Pancreas (tissue), 10 donors: ENCODE data around the gene ADNP. TPM values are rescaled to one million over a fixed set of nuclear protein-coding genes. Genes with fewer than 3 reads are reported as not detected.

Experiments used
- ATAC-seq, 4 donors: fragments of 200-7000 bp; cut with Tn5 transposase; one replicate each; pipeline versions ENCODE4 v1.8.0 to v1.9.1; 2020; ENCODE audit warnings: mild to moderate bottlenecking in 4 of 4, moderate library complexity in 4 of 4
- DNase-seq, 6 donors: peaks; one replicate each; pipeline ENCODE4 v3.0.0-alpha.2; 2020
- FAIRE-seq: peaks from 2 replicates; lab custom pipeline; 2012; peaks lifted over from hg19 to GRCh38; lab: Jason Lieb, UNC
- H3K27ac ChIP-seq, 4 donors: fragments of 200-600 bp; sonication (generic); 1 replicate in 3 of 4; 2 replicates in 1 of 4; pipeline versions ENCODE4 v1.5.0 to v1.8.0; 2020
- H3K27me3 ChIP-seq, 4 donors: fragments of 200-600 bp; one replicate each; pipeline ENCODE4 v1.8.0; 2021
- H3K36me3 ChIP-seq, 3 donors: fragments of 200-600 bp; sonication (generic) in 1 of 3; one replicate each; pipeline versions ENCODE4 v1.5.0 to v1.8.0; 2020 to 2021
- H3K4me1 ChIP-seq, 3 donors: fragments of 200-600 bp; one replicate each; pipeline ENCODE4 v1.8.0; 2021
- H3K4me3 ChIP-seq, 4 donors: fragments of 200-600 bp; sonication (generic) in 2 of 4; one replicate each; pipeline versions ENCODE4 v1.5.0 to v1.8.0; 2020 to 2021
- H3K9me3 ChIP-seq, 4 donors: fragments of 200-600 bp; one replicate each; pipeline ENCODE4 v1.8.0; 2021
- CTCF ChIP-seq, 4 donors: fragments of 200-600 bp; sonication (generic) in 3 of 4; IDR thresholded peaks; one replicate each; pipeline versions ENCODE4 v1.5.0 to v1.8.0; 2021; ENCODE audit warnings: antibody characterized with exemption in 4 of 4
- WGBS, 2 donors: extraction: QIAGEN DNeasy Blood & Tissue Kit; methylation state at CpG; one replicate each; pipeline ENCODE4 v1.1.7; 2013; 5-methylcytosine and 5-hydroxymethylcytosine counted together
- intact Hi-C, 3 donors: fragments of 100-400 bp; cut with DNase I; formaldehyde crosslinking; loops; one replicate each; pipeline versions ENCODE4 v1.11.1 to v1.14.2; 2022
- polyA plus RNA-seq, 2 donors: library from polyadenylated mRNA; stranded (reverse); fragments of 200-250 nt; gene quantifications; one replicate each; pipeline ENCODE4 v1.2.3, GENCODE V29; 2013
- total RNA-seq, 6 donors: library from RNA; stranded (reverse); fragmentation: NEBNext Ultra II Directional in 4 of 6; extraction: Animal tissue kit (Norgen Biotek cat#: 25700) in 4 of 6; gene quantifications; one replicate each; pipeline versions ENCODE4 v1.2.1 to v1.2.4, GENCODE V29; 2021 to 2023
- donor health status: healthy with polysubstance abuse.
- donor health status: DM: no; HTN: no; CAD: no; lungs with moderate emphysema.
- donor health status: DM: no; HTN: no; CAD: no.
- donor health status: control.
- donor health status: control.
- donor health status: Bipolar disorder and iron deficiency.
- donor health status: DM: yes; HTN: yes; CAD: no.
- donor health status: DM: no; HTN: no; CAD: no.
- donor health status: DM: no; HTN: no; CAD: no.
- donor health status: DM: yes; HTN: yes; CAD: no.

Gene ADNP
- total and polyA plus RNA-seq, 8 donors = 17.8 to 33.8 (median 20.5) TPM

GRCh38 chr20:50848846-50849673, 82.2 kb downstream of the ADNP start:
- FAIRE-seq (no peak), DNase-seq (peak; percentile 34 to 83 (median 66)), ATAC-seq (peak; percentile 84 to 91 (median 90))
- Histone ChIP-seq H3K9me3 (no peaks in the 10 kb centered on the region), H3K36me3 (no peaks in the 10 kb centered on the region), H3K27ac (peak overlapping the region; percentile 66 to 76 (median 68)), H3K4me1 (peaks cover 6 to 16% (median 13%) of the 10 kb centered on the region in 3 donors), H3K27me3 (no peaks in the 10 kb centered on the region), H3K4me3 (peak overlapping the region in 1 of 4 donors; percentile 25)
- 34 to 35% methylated on average over 18 of the region's 18 CpGs for WGBS, 2 donors
- TF ChIP-seq CTCF (IDR thresholded peaks at IDR 0.05) = no peak
- intact Hi-C loops = no loop called here

GRCh38 chr20:50848341-50848808, 82.9 kb downstream of the ADNP start:
- ATAC-seq (peak; percentile 57 to 74 (median 65)), FAIRE-seq (no peak), DNase-seq (peak in 4 of 6 donors; percentile 22 to 67 (median 52))
- WGBS, 2 donors = 23 to 37% methylated on average over 8 of the region's 8 CpGs
- Histone ChIP-seq H3K4me3 (peak overlapping the region in 1 of 4 donors; percentile 25), H3K9me3 (no peaks in the 10 kb centered on the region), H3K27me3 (no peaks in the 10 kb centered on the region), H3K4me1 (peaks cover 6 to 16% (median 13%) of the 10 kb centered on the region in 3 donors), H3K36me3 (no peaks in the 10 kb centered on the region), H3K27ac (peak overlapping the region; percentile 66 to 76 (median 68))
- intact Hi-C loops = no loop called here
- no peak for TF ChIP-seq CTCF (IDR thresholded peaks at IDR 0.05)

- H3K27me3 ChIP-seq = no peaks in the 10 kb centered on the region
- 82 to 88% methylated on average over 15 of the region's 15 CpGs for WGBS, 2 donors
- ATAC-seq (no peak), FAIRE-seq (no peak), DNase-seq (no peak)
- no peak overlapping the region for H3K4me3 ChIP-seq
- intact Hi-C loops = no loop called here
- H3K9me3 ChIP-seq = no peaks in the 10 kb centered on the region
- H3K4me1 ChIP-seq = peaks cover 6 to 16% (median 13%) of the 10 kb centered on the region in 3 donors
- no peaks in the 10 kb centered on the region for H3K36me3 ChIP-seq
- H3K27ac ChIP-seq = no peak overlapping the region
- TF ChIP-seq CTCF (IDR thresholded peaks at IDR 0.05) = no peak
Measured at GRCh38 chr20:50845566-50846215, 85.5 kb downstream of the ADNP start.

GRCh38 chr20:50844430-50845100, 86.7 kb downstream of the ADNP start:
- FAIRE-seq (no peak), ATAC-seq (peak in 1 of 4 donors; percentile 55), DNase-seq (no peak)
- Histone ChIP-seq H3K27ac (no peak overlapping the region), H3K9me3 (no peaks in the 10 kb centered on the region), H3K27me3 (no peaks in the 10 kb centered on the region), H3K4me1 (peaks cover 6 to 16% (median 13%) of the 10 kb centered on the region in 3 donors), H3K36me3 (no peaks in the 10 kb centered on the region), H3K4me3 (no peak overlapping the region)
- intact Hi-C loops = no loop called here
- TF ChIP-seq CTCF (IDR thresholded peaks at IDR 0.05) = no peak
- 87 to 95% methylated on average over 9 of the region's 9 CpGs for WGBS, 2 donors
